GM19397 (cell line): Measurements from ENCODE around the gene FBXW2.
"Not testable (repeated sequence)": the region's sequence is repeated elsewhere in the genome, so short reads cannot be mapped to it uniquely, and the experiment has no call there.

ENCODE experiments used
- ATAC-seq: cut with Tn5 transposase; IDR thresholded peaks from one replicate; pipeline ENCODE4 v1.9.1; 2021; ENCODE audit warnings: mild to moderate bottlenecking, moderate library complexity; ENCODE audit not compliant: unreplicated experiment

FBXW2 gene

GRCh38 chr9:120779227-120779626, 14.0 kb downstream of the FBXW2 start:
- no peak for ATAC-seq

- no peak for ATAC-seq
Observed at GRCh38 chr9:120778758-120779157, 14.5 kb downstream of the FBXW2 start.

- ATAC-seq: no peak
Observed at GRCh38 chr9:120777229-120777628, 16.0 kb downstream of the FBXW2 start.

- ATAC-seq: no peak
Observed at GRCh38 chr9:120776788-120777187, 16.4 kb downstream of the FBXW2 start.

- ATAC-seq: no peak
Observed at GRCh38 chr9:120775859-120776258, 17.4 kb downstream of the FBXW2 start.

- ATAC-seq: no peak
Observed at GRCh38 chr9:120774719-120775118, 18.5 kb downstream of the FBXW2 start.

GRCh38 chr9:120773256-120773655, 20.0 kb downstream of the FBXW2 start:
- no peak for ATAC-seq

GRCh38 chr9:120770931-120771330, 22.3 kb downstream of the FBXW2 start:
- ATAC-seq: no peak

- ATAC-seq: no peak
Observed at GRCh38 chr9:120768886-120769285, 24.3 kb downstream of the FBXW2 start.

- ATAC-seq: no peak
Observed at GRCh38 chr9:120768247-120768646, 25.0 kb downstream of the FBXW2 start.

- no peak for ATAC-seq
Observed at GRCh38 chr9:120767451-120767850, 25.8 kb downstream of the FBXW2 start.

- ATAC-seq: no peak
Observed at GRCh38 chr9:120765910-120766425, 27.2 kb downstream of the FBXW2 start.

GRCh38 chr9:120764476-120764875, 28.7 kb downstream of the FBXW2 start:
- no peak for ATAC-seq

- ATAC-seq: no peak
Observed at GRCh38 chr9:120761006-120761405, 32.2 kb downstream of the FBXW2 start.

- no peak for ATAC-seq
Observed at GRCh38 chr9:120759755-120760400, 33.3 kb downstream of the FBXW2 start.

GRCh38 chr9:120758544-120758943, 34.7 kb downstream of the FBXW2 start:
- ATAC-seq: no peak

- no peak for ATAC-seq
Observed at GRCh38 chr9:120757026-120757913, 35.9 kb downstream of the FBXW2 start.

- ATAC-seq: no peak
Observed at GRCh38 chr9:120756531-120756930, 36.7 kb downstream of the FBXW2 start.

- no peak for ATAC-seq
Observed at GRCh38 chr9:120755810-120756434, 37.3 kb downstream of the FBXW2 start.

GRCh38 chr9:120755044-120755443, 38.2 kb downstream of the FBXW2 start:
- no peak for ATAC-seq

- no peak for ATAC-seq
Observed at GRCh38 chr9:120750421-120750820, 42.8 kb downstream of the FBXW2 start.

GRCh38 chr9:120746366-120746765, 46.9 kb downstream of the FBXW2 start:
- ATAC-seq: not testable (repeated sequence)
